OCI-LY3 (cell line): ENCODE data around the gene PARVA.

ENCODE experiments used
- EZH2phosphoT487 ChIP-seq: fragments of 200-600 bp; shearing (Covaris generic); IDR thresholded peaks from 2 replicates; pipeline ENCODE4 v1.6.1; 2018; ENCODE audit warnings: antibody characterized with exemption, mixed run types, low read depth
- TF ChIP-seq, protein P1 (sequence below): fragments of 200-600, 300-600 bp; sonication (generic); IDR thresholded peaks from 2 replicates; pipeline ENCODE4 v1.5.1; 2014; ENCODE audit warnings: antibody characterized with exemption, low read length, low read depth

DNA sequence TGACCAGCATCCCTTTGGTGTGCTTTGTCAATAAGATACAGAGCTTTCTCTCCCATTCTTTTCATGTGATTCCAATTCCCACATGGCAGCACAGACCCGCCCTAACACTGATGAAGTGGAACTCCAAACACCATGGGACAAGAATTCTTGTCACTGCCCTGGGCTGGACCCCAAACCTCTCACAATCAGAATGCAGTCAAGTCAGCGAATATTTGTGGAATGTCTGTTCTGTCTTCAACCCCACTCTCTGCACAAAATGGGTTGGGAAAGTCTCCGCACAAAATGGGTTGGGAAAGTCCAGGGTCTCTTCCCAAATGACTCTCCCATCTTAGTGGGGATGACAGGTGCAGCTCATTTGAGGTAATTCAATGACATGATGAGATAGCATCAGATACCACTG lies 157.9 kb downstream of the PARVA start:
- TF ChIP-seq, protein P1, sequence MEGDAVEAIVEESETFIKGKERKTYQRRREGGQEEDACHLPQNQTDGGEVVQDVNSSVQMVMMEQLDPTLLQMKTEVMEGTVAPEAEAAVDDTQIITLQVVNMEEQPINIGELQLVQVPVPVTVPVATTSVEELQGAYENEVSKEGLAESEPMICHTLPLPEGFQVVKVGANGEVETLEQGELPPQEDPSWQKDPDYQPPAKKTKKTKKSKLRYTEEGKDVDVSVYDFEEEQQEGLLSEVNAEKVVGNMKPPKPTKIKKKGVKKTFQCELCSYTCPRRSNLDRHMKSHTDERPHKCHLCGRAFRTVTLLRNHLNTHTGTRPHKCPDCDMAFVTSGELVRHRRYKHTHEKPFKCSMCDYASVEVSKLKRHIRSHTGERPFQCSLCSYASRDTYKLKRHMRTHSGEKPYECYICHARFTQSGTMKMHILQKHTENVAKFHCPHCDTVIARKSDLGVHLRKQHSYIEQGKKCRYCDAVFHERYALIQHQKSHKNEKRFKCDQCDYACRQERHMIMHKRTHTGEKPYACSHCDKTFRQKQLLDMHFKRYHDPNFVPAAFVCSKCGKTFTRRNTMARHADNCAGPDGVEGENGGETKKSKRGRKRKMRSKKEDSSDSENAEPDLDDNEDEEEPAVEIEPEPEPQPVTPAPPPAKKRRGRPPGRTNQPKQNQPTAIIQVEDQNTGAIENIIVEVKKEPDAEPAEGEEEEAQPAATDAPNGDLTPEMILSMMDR = no peak
- no peak for TF ChIP-seq EZH2phosphoT487
